SIG-M5 treated with dmso at 0.1 percent for 504 hours (cell line): ENCODE results near the gene CHD9.

Experiments used
- DNase-seq: peaks from one replicate; lab custom pipeline; 2025; ENCODE audit not compliant: unreplicated experiment; lab: John Stamatoyannopoulos, UW

Gene CHD9

DNA sequence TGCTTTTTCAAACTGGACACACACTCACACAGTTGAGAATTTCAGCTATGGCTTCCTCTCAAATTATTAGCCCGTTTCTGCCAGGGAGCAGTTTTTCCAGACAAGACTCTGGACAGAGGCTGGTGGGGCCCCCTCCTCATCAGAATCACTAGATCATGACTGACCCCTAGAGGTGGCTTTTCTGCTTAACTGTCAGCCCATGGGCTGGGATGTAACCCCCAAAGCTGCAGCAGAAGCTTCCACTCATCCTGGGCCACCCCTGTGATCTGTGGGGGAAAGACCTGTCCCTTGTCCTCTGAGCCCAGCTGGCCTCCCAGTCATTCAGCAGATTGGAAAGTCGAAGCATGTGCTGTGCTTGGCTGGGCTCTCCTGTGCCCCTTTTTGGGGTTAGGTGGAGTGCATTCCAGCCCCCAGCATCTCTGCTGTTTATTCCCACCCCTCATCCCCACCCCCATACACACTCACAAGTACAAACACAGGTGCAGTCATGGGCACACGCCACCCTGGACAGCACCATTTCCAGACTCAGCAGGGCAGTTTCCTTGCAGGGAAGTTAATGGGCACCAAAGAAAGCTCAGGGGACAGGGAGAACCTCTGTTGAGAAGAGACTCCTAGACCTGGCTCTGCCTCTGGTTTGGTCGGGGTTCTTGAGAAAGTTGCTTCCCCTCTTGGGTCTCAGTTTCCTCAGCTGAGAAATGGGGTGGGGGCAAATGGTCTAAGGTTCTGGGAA lies 301.9 kb downstream of the CHD9 start:
- DNase-seq = no peak

DNA sequence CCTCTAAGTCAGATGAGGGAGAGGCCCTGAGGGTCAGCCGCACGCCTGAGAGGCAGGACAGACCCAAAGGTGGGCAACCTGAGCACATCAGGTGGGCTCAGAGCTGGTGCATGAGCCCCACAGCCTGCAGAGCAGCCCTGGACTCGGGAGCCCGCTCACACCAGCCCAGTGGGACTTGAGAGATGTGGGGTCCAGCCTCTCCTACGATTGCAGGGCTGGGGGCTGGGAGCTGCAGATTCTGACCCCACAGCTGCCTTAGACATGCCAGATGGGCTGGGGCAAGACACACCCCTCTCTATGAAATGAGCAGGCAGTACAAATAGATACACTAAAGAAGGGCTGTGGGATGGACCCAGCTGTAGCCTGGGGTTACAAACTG lies 302.4 kb downstream of the CHD9 start:
- no peak for DNase-seq

DNA sequence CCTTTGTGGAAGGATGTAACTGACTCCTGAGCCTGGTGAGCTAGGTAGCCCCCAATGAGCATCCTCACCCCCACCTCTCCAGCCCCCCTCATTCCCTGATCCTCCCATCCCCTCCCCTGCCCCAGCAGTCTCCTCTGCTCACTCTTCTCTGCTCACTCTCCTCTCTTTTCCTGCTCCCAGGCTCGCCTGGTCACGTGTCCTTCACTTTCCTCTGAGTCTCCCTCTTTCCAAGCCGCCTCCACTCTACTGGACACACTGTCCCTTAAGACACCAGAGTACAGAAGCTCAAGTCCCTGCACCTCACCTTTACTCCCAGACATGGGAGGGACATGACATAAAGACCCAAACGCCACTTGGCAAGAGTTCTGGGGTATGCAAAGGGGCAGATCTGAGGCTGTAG lies 303.2 kb downstream of the CHD9 start:
- no peak for DNase-seq

DNA sequence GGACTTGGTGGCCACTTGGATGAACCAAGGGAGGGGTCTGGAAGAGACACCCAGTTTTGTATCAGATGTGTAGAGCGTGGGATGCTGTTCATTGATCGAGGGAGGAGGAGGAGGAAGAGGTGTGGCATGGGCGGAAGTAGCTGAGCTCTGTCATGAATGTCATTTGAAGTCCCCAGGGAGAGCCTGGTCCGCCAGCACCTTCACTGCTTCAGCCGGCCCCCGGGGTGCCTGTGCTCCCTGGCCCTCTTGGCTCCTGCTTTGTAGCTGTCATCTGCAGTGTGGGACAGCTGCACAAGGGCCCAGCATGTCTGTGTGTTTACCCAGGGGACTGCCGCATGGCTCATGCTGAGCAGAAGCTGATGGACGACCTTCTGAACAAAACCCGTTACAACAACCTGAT lies 304.1 kb downstream of the CHD9 start:
- DNase-seq = no peak

DNA sequence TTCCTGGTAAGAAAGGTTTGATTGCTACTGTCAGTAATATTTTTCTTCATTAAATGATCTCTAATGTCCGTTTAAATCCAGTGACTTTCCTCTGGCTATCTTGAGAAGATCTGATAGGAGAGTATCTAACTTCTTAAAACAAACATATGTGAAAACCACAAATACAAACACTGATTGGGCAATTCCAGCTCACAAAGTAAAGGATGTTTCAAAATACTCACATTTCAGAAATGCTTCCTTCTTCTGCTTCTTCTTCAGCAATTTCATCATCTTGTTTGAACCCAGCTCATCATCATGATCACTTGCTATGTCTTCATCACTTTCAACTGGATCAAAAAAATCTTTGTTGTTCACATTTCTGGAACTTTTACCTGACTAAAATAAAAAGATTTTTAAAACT lies 315.1 kb downstream of the CHD9 start:
- DNase-seq = peak; percentile 94

DNA sequence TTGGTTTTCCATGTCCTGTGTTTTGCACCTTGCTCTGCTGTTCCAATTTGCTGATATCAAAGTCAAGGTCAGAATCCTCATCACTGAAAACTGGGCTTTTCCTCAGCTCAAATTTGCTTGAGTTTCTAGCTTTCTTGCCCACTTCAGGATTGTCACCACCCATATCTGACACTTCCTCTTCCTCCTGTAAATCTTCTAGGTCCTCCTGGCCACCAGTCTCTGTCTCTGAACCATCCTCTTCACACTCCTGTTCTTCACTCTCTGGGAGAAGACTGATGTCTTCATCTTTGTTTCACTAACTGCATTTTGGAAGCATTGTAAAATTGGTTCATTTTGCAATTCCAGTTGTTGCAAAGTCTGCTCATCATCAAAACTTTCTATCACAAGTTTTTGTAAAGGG lies 316.0 kb downstream of the CHD9 start:
- peak; percentile 68 for DNase-seq

DNA sequence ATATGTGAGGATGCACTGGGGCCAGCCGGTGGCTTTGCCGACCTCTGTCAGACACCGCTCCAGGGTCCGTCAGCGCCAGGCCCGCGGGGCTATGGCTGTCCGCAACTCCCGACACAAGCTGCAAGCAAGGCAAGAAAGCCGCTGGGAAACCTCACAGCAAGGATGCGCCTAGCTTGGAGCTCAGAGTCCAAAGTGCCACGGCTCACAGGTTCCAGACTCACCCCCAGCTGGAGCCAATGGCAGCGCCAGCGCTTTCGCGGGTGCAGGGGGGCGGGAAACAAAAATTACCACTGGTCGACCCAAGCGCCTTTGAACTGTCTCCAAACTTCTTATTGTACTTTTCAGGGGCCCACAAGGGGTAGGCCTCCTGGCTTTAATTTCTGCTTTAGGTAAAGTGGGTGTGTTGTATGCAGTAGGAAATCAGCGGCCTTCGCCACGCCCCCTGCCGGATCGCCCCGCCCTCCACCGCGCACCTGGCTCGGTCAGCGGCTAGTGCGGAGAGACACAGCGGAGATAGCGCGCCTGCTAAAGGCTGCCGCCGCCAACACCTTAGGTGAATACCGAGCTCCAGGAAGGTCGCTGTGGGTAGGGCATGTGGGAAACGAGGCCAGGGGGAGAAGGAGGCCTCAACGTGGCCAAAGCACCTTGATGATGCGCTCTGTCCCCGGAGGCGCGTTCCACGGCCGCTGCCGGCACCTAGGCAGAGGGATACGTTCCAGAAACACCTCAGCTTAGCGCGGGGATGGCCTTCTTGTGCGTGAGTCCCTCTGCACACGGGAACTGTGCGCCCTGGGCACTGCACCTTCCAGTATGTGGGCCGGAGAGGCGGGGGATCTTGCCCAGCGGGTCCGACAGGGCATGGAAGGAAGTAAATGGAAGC lies 318.4 kb downstream of the CHD9 start:
- no peak for DNase-seq

DNA sequence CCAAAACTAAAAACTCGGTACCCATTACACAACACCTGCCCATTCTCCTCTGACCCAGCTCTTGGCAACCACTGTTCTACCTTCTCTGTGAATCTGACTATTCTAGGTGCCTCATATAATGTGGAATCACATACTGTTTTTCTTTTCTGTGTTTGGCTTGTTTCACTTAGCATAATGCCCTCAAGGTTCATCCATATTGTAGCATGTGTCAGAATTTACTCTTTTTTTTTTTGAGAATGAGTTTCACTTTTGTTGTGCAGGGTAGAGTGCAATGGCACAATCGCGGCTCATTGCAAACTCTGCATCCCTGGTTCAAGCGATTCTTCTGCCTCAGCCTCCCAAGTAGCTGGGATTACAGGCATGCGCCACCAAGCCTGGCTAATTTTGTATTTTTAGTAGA lies 320.0 kb downstream of the CHD9 start:
- no peak for DNase-seq

DNA sequence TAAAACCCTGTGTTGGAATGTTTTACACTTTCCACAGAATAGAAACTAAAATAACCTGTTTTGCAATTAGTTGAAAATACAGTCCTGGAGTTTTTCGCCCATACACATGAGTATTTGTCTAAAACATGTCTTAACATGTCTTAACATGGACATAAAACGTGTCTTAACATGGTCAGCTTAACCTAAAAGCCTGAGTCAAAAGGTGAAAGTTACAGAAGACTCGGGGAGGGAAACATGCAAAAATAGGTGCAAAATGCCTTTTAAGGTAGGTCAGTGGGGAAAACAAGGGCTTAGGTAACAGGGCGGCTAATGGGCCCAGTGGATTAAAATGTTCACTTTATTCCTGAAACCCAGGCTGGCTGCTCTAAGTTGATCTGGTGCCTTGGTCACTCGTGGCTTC lies 323.3 kb downstream of the CHD9 start:
- no peak for DNase-seq
